ENCODE results near the gene KIAA0513. TPM values are rescaled to one million over a fixed set of nuclear protein-coding genes. Genes with fewer than 3 reads are reported as not detected.

Gene KIAA0513
- total RNA-seq, 1 experiment from 2014 or later = 6.6 TPM

DNA sequence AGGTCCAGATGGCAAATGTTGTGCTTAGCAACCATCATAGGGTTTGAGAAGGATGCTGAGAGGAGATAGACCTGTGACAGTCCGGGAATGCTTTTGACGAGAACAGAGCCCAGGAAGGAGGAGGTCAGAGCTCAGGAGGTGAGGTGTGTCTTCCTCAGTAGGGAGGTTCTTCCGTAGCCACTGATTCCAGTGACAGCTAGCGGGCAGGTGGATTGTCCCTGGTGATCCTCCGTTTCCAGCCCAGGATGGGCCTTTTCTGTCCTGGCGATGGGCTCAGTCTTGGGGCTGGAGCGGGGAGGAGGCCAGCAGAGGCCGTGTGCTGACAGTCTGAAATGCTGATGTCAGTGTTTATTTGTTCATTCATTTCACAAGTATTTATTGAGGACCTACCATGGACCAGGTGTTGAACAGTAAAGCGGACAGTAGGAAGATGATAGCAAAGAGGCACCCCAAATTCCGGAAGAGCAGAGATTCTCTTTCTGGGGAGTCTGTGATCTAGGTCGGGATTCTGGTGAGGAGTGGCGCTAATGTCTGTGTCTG, 38.8 kb downstream of the KIAA0513 start (continued):
- TF ChIP-seq, protein P1, sequence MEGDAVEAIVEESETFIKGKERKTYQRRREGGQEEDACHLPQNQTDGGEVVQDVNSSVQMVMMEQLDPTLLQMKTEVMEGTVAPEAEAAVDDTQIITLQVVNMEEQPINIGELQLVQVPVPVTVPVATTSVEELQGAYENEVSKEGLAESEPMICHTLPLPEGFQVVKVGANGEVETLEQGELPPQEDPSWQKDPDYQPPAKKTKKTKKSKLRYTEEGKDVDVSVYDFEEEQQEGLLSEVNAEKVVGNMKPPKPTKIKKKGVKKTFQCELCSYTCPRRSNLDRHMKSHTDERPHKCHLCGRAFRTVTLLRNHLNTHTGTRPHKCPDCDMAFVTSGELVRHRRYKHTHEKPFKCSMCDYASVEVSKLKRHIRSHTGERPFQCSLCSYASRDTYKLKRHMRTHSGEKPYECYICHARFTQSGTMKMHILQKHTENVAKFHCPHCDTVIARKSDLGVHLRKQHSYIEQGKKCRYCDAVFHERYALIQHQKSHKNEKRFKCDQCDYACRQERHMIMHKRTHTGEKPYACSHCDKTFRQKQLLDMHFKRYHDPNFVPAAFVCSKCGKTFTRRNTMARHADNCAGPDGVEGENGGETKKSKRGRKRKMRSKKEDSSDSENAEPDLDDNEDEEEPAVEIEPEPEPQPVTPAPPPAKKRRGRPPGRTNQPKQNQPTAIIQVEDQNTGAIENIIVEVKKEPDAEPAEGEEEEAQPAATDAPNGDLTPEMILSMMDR (IDR thresholded peaks at IDR 0.05 in 2 of 3, conservative IDR thresholded peaks at IDR 0.05 in 1 of 3; ENCODE audit: borderline replicate concordance in 1 of 3, insufficient read depth in 1 of 3, low read depth in 2 of 3, low read length in 2 of 3) = no peak
- no peak for TF ChIP-seq EZH2phosphoT487 (IDR thresholded peaks at IDR 0.05; ENCODE audit: borderline replicate concordance)
- TF ChIP-seq ZNF274 (IDR thresholded peaks at IDR 0.05; ENCODE audit: low read depth, low read length) = no peak
- no peak for TF ChIP-seq SIN3A (IDR thresholded peaks at IDR 0.05; ENCODE audit: low read depth)

DNA sequence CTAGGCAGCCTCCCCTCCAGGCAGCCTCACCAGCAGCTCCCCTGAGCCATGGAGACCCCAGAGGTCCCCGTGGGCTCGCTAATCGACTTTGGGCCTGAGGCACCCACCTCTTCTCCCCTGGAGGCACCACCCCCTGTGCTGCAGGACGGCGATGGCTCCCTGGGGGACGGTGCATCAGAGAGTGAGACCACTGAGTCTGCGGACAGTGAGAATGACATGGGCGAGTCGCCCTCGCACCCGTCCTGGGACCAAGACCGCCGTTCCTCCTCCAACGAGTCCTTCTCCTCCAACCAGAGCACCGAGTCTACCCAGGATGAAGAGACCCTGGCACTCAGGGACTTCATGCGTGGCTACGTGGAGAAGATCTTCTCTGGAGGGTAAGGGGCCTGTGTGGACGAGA, 39.4 kb downstream of the KIAA0513 start:
- ChIA-PET RAD21 (ENCODE audit: low non-redundant PET in 1 of 2, low total read pairs in 2 of 2, uncharacterized antibody in 2 of 2, unreplicated experiment in 2 of 2) (no interaction called here), POLR2A (no interaction called here), CTCF (no interaction called here)
- H3K4me3 ChIP-seq (replicated peaks in 1 of 2; ENCODE audit: low read depth in 1 of 2, low read length in 2 of 2) = no peak overlapping the region
- no TSS peak for BruUV-seq (replicated peaks)
- H3K9me3 ChIP-seq (ENCODE audit: control insufficient read depth in 1 of 2, insufficient read depth in 1 of 2, low read depth in 1 of 2, low read length in 2 of 2) = no peaks in the 10 kb centered on the region
- DNase-seq (ENCODE audit: low read depth, low spot score) (no peak), ATAC-seq (no peak)
- TF ChIP-seq POLR2AphosphoS5 (IDR thresholded peaks at IDR 0.05; ENCODE audit: low read depth, low read length) (no peak), ELF1 (IDR thresholded peaks at IDR 0.05; ENCODE audit: borderline replicate concordance, low read depth) (no peak), FOSL1 (IDR thresholded peaks at IDR 0.05; ENCODE audit: low read depth) (no peak), RAD21 (IDR thresholded peaks at IDR 0.05; ENCODE audit: low read depth) (no peak), SIN3A (IDR thresholded peaks at IDR 0.05; ENCODE audit: low read depth) (no peak), ZNF274 (IDR thresholded peaks at IDR 0.05; ENCODE audit: low read depth, low read length) (no peak), YY1 (IDR thresholded peaks at IDR 0.05; ENCODE audit: extremely low read depth, insufficient replicate concordance, low read depth, low read length) (no peak), REST (IDR thresholded peaks at IDR 0.05; ENCODE audit: low read depth) (no peak), JUND (IDR thresholded peaks at IDR 0.05) (no peak), SRF (IDR thresholded peaks at IDR 0.05; ENCODE audit: low read depth) (no peak)
- H2AFZ ChIP-seq (ENCODE audit: low read depth, low read length, poor library complexity, severe bottlenecking) = no peak overlapping the region
- H3K4me2 ChIP-seq (ENCODE audit: low read length) = no peak overlapping the region
- H4K20me1 ChIP-seq (ENCODE audit: insufficient read depth) = no peaks in the 10 kb centered on the region
- no peaks in the 10 kb centered on the region for H3K27me3 ChIP-seq (ENCODE audit: insufficient read depth, low read length)
- H3K79me2 ChIP-seq (ENCODE audit: insufficient read depth, low read length) = no peaks in the 10 kb centered on the region
- H3K9me2 ChIP-seq (ENCODE audit: insufficient read depth) = no peaks in the 10 kb centered on the region
- no peak overlapping the region for H3K27ac ChIP-seq (ENCODE audit: low read depth, low read length)
- no peaks in the 10 kb centered on the region for H3K36me3 ChIP-seq (ENCODE audit: control insufficient read depth in 1 of 2, insufficient read depth in 2 of 2, low read length in 2 of 2)
- H3K4me1 ChIP-seq (ENCODE audit: control insufficient read depth in 1 of 2, insufficient read depth in 2 of 2, low read length in 2 of 2) = peaks cover 0 to 11% of the 10 kb centered on the region in 2 experiments; a peak in 2 of 4 replicates
- H3K9ac ChIP-seq (ENCODE audit: low read length) = no peak overlapping the region
- intact Hi-C loops (cut with micrococcal nuclease) = no loop called here
